Measurements from ENCODE around the gene SRPK1.

The SRPK1 gene

DNA sequence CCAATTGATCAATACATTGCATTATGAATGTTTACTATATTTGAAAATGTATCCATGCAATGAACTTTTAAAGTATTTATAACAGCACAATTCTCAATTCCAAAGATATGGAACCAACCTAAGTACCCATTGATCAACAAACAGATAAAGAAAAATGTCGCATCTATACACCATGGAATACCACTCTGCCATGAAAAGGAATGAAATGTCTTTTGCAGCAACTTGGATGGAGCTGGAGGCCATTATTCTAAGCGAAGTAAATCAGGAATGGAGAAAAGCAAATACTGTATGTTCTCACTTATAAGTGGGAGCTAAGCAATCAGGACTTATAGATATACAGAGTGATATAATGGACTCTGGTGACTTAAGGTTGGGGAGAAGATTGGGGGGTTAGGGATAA, 22.9 kb downstream of the SRPK1 start:
- DNase-seq (ENCODE audit: low read depth) = no peak

DNA sequence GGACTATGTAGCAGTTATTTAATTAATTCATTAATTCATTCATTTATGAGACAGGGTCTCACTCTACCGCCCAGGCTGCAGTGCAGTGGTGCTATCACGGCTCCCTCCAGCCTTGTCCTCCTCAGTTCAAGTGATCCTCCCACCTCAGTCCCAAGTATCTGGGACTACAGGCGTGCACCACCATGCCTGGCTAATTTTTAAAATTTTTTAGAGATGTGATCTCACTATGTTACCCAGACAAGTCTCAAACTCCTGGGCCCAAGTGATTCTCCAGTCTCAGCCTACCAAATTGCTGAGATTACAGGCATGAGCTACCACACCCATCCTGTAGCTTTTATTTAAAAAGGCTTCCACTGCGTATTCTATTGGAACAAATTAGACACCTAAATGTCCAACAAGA, 23.4 kb downstream of the SRPK1 start:
- no peak for DNase-seq (ENCODE audit: low read depth)

DNA sequence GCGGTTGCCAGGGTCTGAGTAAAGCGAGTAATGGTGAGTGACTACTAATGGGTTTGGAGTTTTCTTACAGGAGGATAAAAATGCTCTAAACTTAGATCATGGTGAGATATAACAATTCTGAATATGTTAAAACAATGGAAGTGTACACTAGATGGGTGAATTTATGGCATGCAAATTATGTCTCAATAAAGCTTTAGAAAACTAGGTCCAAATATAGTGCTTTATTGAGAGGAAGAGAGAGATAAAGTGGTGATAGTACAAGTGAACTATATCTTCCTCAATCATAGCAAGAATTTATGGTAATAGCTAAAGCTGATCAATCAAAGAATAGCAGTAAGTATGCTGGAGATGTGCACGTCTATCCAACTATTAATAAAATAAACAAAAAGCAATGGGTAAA, 23.9 kb downstream of the SRPK1 start:
- no peak for DNase-seq (ENCODE audit: low read depth)

DNA sequence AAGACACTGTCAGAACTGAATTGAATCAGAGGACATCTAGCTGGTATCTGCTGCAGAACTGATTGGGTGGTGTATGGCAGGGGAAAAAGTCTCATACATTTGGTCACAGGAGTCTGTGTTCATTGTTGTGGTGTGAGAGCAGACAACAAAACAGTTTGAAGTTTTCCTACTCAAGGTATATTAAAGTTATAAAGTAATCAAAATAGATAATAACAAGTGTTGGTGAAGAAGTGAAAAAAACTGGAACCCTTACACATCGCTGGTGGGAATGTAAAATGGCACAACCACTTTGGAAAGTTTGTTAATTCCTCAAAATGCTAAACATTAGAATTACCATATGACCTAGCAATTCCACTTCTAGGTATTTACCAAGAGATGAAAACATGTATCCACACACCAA, 24.7 kb downstream of the SRPK1 start:
- DNase-seq (ENCODE audit: low read depth) = no peak

DNA sequence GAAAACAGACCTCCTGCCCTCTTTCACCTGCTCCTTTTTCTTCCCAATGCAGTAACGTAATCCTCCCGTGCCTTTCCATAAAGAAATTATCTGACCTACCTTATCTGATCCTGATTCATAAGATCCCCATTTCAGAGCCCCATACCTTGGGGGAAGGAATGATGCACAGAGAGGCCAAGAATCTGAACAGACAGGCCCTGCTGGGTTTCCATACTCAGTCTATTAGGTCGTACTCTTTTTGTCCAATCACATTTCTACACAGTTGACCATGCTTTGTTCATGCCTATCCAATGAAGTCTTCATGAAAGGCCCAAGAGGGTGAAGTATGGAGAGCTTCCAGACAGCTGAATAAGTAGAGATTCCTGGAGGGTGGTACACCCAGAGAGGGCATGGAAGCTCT, 25.3 kb downstream of the SRPK1 start:
- no peak for DNase-seq (ENCODE audit: low read depth)

DNA sequence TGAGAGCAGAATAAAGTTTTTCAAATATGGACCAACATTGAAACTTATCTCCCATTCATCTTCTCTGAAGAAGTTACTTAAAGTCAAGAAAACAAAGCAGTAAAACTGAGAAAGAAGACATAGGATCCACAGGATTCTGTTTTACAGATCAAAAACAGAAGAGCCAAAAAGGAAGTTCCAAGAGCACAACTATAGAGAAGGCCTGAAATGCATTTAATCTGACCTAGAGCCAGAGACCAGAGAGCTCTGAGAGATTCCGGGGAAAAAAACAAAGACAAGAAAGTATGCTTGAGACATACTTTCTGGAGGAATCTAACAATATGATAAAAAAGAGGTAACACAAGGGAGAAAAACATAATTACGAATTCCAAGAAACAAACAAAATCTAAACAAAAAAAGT, 26.1 kb downstream of the SRPK1 start:
- no peak for DNase-seq (ENCODE audit: low read depth)

DNA sequence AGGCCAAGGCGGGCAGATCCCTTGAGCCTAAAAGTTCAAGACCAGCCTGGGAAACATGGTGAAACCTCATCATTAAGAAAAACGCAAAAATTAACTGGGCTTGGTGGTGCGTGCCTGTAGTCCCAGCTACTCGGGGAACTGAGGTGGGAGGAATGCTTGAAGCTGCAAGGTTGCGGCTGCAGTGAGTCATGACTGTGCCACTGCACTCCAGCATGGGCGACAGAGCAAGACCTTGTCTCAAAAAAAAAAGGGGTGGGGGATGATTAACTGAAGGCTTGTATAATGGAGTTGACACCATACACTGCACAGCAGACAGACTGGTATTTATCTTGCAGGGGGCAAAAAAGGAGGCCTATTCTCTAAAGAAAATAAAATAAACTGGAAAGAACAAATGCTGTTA, 27.7 kb downstream of the SRPK1 start:
- no peak for DNase-seq (ENCODE audit: low read depth)

DNA sequence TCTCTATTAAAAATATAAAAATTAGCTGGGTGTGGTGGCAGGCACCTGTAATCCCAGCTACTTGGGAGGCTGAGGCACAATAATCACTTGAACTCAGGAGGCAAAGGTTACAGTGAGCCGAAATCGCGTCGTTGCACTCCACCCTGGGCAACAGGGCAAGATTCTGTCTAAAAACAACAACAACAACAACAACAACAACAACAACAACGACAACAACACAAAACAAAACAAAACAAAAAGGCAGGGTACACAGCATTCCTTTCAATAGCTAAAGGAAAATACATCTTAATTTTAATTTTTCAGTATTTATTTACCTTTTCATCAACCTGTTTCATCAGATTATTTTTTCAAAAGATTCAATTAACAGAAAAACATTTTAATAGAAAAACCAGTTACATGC, 28.4 kb downstream of the SRPK1 start:
- no peak for DNase-seq (ENCODE audit: low read depth)

DNA sequence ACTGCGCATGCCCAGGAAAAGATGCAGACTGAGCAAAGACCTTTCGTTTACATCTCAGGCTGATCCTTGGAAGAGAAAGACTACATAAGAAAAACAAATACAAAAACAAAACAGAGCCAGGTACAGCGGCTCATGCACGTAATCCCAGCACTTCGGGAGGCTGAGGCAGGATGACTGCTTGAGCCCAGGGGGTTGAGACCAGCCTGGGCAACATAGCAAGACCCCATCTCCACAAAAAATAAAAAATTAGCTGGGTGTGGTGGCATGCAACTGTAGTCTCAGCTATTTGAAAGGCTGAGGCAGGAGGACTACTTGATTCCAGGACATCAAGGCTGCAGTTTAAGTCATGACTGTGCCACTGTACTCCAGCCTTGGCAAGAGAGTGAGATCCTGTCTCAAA, 41.7 kb downstream of the SRPK1 start:
- no peak for DNase-seq (ENCODE audit: low read depth)

DNA sequence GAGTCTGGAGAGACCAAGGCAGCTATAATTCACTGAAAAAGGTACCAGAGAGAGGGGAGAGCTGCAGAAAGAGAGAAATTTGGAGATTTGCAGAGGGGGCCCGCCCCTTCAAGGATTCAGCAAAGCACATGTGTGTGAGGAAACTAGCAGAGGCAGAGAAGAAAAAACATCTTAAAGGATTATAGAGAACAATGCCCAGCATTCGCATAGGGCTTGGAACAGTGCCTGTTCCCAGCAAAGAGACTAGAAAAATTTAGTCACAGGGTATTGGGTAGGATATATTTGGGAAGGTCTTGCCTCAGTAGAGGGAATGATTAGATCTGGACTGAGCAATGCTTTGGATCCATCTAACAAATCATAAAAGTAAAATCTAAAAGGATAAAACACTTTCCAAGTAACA, 44.0 kb downstream of the SRPK1 start:
- DNase-seq (ENCODE audit: low read depth) = no peak

DNA sequence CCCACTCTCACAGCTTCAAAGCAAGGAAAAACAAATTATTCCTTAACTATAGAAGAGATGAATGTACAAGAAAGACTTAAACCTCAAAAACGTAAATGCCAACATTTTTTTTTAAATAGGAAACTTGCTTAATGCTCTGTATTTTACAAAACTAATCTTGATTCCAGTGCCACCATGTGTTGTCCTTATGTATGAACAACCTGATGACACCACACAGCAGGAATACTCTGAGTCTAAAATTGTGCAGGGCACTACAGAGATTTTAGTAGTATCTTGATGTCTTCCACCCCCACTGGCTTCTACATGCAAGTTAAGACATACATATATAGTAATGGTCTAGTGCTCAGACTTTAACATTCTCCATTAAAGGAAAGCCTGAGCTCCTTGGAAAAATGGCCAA, 46.2 kb downstream of the SRPK1 start:
- DNase-seq (ENCODE audit: low read depth) = no peak

DNA sequence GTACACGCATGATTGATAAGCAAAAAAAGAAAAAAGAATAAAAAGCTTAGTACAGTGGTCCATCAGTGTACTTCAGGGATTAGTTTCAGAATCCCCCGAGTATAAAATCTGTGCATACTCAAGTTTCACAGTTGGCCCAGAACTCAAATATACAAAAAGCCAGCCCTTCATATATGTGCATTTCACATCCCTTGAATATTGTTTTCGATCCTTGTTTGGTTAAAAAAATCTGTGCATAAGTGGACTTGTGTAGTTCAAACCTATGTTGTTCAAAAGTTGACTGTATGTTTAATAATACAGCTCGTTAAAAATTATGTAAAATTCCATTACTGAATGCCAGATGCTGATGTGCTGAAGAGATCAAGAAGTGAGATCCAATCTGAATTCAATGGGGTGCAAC, 61.5 kb downstream of the SRPK1 start:
- no peak for DNase-seq (ENCODE audit: low read depth)

DNA sequence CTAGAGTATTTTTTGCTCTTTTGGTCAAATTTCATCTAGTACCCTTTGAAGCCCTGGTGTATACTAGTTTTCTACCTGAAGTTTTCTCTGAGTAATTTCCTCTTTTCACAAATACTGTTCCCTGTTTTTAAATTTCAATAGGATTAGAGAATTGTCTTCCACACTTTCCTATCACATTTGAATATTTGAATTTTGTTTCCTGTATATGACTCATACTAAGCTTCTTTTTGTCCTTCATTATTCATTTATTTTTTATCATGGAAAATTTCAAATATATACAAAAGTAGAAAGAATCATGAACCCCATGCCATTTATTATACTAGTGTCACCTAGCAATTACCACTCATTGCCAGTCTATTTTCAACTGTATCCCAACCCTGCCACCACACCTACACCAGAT, 63.0 kb downstream of the SRPK1 start:
- no peak for DNase-seq (ENCODE audit: low read depth)

DNA sequence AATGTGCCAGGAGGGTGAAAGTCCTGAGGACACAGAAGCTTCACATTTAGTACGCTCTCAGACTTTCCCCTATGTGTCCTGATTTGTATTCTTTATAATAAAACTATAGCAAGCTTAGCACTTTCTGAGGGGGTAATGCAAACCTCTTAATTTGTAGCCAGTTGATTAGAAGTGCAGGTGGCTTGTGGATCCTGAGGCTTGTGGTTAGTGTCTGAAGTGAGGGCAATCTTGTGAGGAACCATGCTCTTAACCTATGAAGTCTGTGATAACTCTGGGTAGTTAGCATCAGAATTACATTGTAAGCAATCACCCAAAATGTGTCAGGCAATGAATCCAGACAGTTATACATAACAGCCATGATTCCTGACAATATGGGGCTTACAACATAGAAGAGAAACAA, 64.6 kb downstream of the SRPK1 start:
- no peak for DNase-seq (ENCODE audit: low read depth)

DNA sequence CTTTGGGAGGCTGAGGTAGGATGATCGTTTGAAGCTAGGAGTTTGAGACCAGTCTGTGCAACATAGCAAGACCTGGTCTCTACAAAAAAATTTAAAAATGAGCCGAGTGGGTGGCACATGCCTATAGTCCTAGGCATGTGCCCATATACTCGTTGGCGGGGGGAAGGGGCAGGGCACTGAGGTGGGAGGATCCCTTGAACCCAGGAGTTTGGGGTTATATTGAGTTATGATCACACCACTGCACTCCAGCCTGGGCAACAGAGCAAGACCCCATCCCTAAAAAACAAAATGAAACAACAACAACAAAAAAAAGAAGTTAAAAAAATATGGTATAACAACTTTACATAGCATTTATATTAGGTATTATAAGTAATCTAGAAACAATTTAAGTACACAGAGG, 67.9 kb downstream of the SRPK1 start:
- no peak for DNase-seq (ENCODE audit: low read depth)

DNA sequence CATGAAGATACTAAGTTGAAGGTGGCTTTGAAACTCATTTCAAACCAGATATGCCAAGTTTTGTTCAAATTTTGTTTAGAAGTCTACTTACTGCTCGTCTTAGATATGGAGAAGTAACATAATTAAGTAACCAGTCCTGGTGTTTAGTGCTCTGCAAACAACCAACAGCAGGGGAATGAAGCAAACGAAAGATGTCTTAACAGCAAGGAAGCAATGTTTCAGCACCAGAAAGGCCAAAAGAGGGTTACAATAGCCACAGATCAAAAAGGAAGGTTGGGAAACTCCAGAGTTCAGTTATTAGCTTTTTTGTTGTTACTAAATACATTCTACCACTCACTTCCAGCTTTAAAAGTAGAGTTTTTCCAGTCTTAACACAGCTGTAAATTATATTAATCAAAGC, 70.7 kb downstream of the SRPK1 start:
- DNase-seq (ENCODE audit: low read depth) = no peak

DNA sequence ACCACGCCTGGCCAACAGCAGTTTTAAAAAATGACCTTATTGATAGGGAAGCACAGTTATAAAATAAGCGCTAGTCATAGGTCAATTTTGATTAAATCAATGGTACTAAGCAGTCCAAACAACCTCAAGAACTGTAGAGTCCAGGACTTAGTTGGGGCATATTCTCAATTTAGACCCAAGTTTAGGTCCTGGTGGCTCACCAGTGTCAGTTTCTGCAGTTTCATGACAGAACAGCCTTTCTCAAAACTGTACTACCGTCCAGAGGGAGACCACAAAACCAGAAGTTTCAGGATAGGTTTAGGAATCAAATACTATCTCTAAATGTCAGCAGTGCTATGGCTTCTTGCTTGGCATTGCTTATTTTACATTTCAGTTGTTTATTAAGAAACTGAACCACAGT, 76.6 kb downstream of the SRPK1 start:
- no peak for DNase-seq (ENCODE audit: low read depth)

DNA sequence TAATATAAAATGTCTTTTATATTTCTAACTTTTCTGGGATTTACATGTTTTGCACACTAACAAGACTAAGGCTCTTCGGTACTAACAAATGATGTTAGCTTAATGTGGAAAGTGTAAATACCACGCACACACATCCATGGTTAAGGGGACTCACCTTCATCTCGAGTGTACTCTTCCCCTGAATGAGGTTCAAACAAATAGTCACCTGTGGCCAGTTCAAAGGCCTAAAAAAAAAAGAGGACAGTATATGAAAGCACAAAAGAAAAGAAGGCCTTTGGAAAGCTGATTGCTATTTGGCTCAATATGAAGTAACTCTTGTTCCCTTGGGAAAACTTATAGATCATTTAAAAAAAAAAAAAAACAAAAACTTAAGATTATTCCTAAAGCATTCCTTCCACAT, 78.5 kb downstream of the SRPK1 start:
- DNase-seq (ENCODE audit: low read depth) = no peak

DNA sequence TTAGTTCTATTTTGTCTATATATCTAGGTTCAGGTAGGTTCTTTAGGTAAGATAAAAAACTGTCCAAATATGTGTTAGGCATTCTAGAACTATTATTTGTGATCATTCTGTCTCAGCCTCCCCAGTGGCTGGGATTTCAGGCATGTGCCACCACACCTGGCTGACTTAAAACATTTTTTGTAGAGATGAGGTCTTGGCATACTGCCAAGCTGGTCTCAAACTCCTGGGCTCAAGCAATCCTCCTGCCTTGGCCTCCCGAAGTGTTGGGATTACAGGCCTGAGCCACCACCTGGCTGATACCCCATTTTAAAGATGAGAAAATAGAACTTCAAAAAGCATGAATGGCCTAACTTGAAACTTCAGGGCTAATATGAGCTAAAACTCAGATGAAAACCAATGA, 81.9 kb downstream of the SRPK1 start:
- DNase-seq (ENCODE audit: low read depth) = no peak

DNA sequence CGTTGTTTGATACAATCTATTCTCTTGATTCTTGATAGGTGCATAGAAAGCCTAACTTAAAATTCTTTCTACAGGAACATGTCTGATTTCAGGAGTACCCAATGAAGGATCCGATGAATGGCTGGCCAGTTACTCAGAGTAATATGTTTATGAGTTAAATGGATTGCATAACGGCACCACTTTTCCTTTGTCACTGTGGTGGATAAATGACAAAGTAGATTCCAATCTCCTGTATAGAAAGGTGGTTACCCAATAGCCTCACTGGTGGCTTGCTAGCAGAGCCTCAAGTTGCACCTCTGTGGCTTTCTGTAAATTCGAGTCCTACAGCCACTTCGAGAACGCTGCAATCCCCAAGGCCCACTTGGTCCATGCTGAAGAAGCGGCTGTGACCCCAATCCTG, 87.4 kb downstream of the SRPK1 start:
- DNase-seq (ENCODE audit: low read depth) = no peak

DNA sequence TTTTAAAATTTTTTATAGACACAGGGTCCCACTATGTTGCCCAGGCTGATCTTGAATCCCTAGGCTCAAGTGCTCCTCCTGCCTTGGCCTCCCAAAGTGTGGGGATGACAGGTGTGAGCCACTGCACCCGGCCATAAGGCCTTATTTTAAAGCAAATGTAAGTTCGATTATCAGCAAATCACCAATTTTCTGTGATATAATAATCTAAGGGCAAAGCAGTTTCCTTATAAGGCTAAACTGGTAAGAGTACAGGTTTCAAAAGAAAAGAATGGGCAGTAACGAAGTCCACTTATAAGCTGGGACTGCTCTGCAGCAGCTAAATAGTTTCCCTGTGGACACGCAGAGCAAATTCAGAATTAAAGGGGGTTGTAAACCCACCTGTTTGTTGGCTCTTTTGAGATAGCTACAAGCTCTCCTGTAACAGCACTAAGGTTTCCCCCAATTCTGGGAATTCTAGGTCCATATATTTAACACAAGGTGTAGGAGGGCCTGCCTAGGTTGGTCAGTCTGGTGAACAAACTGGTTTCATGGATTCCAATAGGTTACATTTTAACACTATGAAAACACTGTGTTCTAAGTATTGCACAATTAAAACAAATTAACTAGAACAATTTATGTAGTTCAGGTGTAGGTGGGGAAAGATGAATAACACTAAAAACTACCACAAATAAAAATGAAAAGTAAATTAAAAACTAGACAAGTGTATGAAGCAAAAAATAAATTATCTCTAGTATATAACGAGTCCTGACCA, 89.5 kb downstream of the SRPK1 start:
- no peak for DNase-seq (ENCODE audit: low read depth)

DNA sequence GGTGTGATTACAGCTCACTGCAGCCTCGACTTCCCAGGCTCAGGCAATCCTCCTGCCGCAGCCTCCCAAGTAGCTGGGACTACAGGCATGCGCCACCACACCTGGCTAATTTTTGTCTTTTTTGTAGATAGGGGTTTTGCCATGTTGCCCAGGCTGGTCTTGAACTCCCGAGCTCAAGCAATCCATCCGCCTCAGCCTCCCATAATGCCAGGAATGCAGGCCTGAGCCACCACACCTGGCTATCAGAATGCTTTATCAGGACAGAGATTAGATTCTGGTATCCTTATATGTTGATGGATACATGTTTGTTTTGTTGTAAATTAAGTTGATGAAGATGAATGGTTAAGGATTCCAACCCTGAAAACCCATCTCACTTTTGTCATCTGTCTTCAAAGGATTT, 91.6 kb downstream of the SRPK1 start:
- no peak for DNase-seq (ENCODE audit: low read depth)

DNA sequence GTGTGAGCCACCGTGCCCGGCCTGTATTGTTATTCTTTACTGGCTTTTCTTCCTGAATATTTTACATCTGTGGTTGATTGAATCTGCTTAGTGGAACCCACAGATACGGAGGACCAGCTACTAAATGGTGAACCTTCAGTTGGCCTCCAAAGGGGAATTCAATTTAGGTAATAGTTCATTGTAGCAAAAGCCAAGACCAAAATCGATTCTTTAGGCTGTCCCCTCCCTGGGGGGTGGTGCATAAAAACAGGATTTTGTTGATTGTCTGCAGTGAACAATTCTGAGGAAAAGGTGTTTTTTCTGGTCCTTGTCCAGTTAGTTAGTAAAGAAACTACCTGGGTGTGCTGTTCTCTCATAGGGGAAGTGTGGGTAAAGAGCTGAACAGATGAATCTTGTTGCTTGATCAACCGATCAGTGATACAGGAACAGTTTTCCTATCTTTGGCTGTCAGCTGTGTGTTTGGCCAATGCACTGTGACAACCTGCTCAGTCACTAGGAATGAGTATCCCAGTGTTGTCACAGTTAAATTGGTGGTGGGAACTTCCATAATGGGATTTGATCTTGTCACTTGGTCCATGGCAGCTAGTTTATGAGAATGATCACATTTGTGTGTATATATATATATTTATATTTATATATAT, 96.2 kb downstream of the SRPK1 start:
- DNase-seq (ENCODE audit: low read depth) = no peak

DNA sequence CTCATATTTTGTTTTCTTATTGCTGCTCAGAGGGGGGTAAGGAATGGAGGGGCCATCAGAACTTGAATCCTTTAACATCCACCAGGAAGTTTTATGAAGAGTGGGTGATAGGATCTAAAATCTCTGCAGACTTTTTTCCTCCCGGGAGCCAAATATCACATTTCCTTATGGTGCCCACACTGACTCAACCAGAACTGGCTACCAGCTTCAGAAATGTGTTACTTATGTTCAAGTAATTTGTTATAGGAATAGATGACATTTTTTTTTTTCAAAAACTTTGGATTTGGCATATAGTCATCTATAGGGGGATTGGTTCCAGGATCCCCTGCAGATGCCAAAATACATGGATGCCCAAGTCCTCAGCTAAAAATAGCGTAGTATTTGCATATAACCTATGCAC, 97.3 kb downstream of the SRPK1 start:
- DNase-seq (ENCODE audit: low read depth) = no peak

All from fibroblast of the conjunctiva (primary cell).